PC-3 (cell line): ENCODE data around the gene NDEL1.

Source experiments
- CTCF ChIP-seq: fragments of 300-600 bp; sonication (generic); conservative IDR thresholded peaks from 2 replicates; pipeline ENCODE4 v1.5.1; 2017; ENCODE audit warnings: antibody characterized with exemption, low read depth, mild to moderate bottlenecking, low read length
- EZH2 ChIP-seq: fragments of 300-600 bp; sonication (generic); IDR thresholded peaks from one replicate; pipeline ENCODE4 v1.6.1; 2017; ENCODE audit warnings: antibody characterized with exemption, mild to moderate bottlenecking, low read length; ENCODE audit not compliant: unreplicated experiment

GRCh38 chr17:8459107-8459506 lies 23.4 kb downstream of the NDEL1 start:
- TF ChIP-seq CTCF (no peak), EZH2 (no peak)
